H1 (cell line): ENCODE measurements around the gene C17orf50.

Experiments used
- CBX5 ChIP-seq: fragments of 300-800, 300-1000 bp; sonication (generic); IDR thresholded peaks from 2 replicates; pipeline ENCODE4 v1.7.1; 2016; ENCODE audit warnings: antibody characterized with exemption, low read length, low read depth
- CHD2 ChIP-seq: IDR thresholded peaks from 2 replicates; pipeline ENCODE4 v1.6.1; 2012; ENCODE audit warnings: low read length, improper control_type of control experiment
- CTCF ChIP-seq, 3 experiments: IDR thresholded peaks; 1 replicate in 2 of 3; 2 replicates in 1 of 3; pipeline versions ENCODE4 v1.5.1 to v1.6.1; 2011; ENCODE audit warnings: low read length in 3 of 3, mild to moderate bottlenecking in 3 of 3, inconsistent platforms in 2 of 3, low read depth in 1 of 3, moderate library complexity in 1 of 3; ENCODE audit not compliant: insufficient read depth in 1 of 3; ENCODE audit errors: control extremely low read depth in 1 of 3
- EP300 ChIP-seq, 2 experiments: IDR thresholded peaks; 1 replicate in 1 of 2; 2 replicates in 1 of 2; pipeline ENCODE4 v1.6.1; 2011 to 2012; ENCODE audit warnings: low read depth in 2 of 2, low read length in 2 of 2, mild to moderate bottlenecking in 2 of 2, borderline replicate concordance in 1 of 2, inconsistent platforms in 1 of 2, moderate library complexity in 1 of 2
- EZH2 ChIP-seq: fragments of 200-600 bp; sonication (generic); IDR thresholded peaks from 2 replicates; pipeline ENCODE4 v1.7.1; 2012; ENCODE audit warnings: low read depth, mild to moderate bottlenecking, moderate library complexity, low read length, inconsistent platforms; ENCODE audit not compliant: severe bottlenecking
- JUN ChIP-seq: IDR thresholded peaks from 2 replicates; pipeline ENCODE4 v1.6.1; 2011; ENCODE audit warnings: low read depth, mild to moderate bottlenecking, improper control_type of control experiment, low read length
- NRF1 ChIP-seq: IDR thresholded peaks from 2 replicates; pipeline ENCODE4 v1.6.1; 2011; ENCODE audit warnings: mild to moderate bottlenecking, low read depth, low read length, improper control_type of control experiment
- POLR2A ChIP-seq, 2 experiments: IDR thresholded peaks; 1 replicate in 1 of 2; 2 replicates in 1 of 2; pipeline ENCODE4 v1.6.1; 2011; ENCODE audit warnings: low read depth in 2 of 2, low read length in 2 of 2, mild to moderate bottlenecking in 2 of 2; ENCODE audit errors: control extremely low read depth in 1 of 2
- POLR2AphosphoS5 ChIP-seq: IDR thresholded peaks from 2 replicates; pipeline ENCODE4 v1.6.1; 2011; ENCODE audit warnings: low read depth, low read length
- POU5F1 ChIP-seq: IDR thresholded peaks from 2 replicates; pipeline ENCODE4 v1.6.1; 2011; ENCODE audit warnings: low read depth, mild to moderate bottlenecking, low read length, moderate library complexity
- SRF ChIP-seq: IDR thresholded peaks from 2 replicates; pipeline ENCODE4 v1.6.1; 2011; ENCODE audit warnings: mild to moderate bottlenecking, low read depth, low read length, moderate library complexity

- TF ChIP-seq CTCF (IDR thresholded peaks at IDR 0.05; ENCODE audit: control extremely low read depth in 1 of 3, insufficient read depth in 1 of 3, low read depth in 1 of 3, low read length in 3 of 3) (no peak), EZH2 (no peak), SRF (no peak), NRF1 (no peak), CHD2 (no peak), EP300 (IDR thresholded peaks at IDR 0.05; ENCODE audit: borderline replicate concordance in 1 of 2, low read depth in 2 of 2, low read length in 2 of 2) (no peak), POU5F1 (no peak), POLR2AphosphoS5 (no peak), JUN (no peak), POLR2A (IDR thresholded peaks at IDR 0.05; ENCODE audit: control extremely low read depth in 1 of 2, low read depth in 2 of 2, low read length in 2 of 2) (no peak), CBX5 (no peak)
Measured at GRCh38 chr17:35732806-35733136, 27.9 kb upstream of the C17orf50 start.
